HepG2 (cell line): ENCODE measurements around the gene TBC1D16. TPM values are rescaled to one million over a fixed set of nuclear protein-coding genes. Genes with fewer than 3 reads are reported as not detected.
A peak's percentile ranks its signal among the peaks of the same experiment; 100 is the strongest.

ENCODE experiments used
- ATAC-seq: fragments of 200-7000 bp; cut with Tn5 transposase; 3 replicates; pipeline ENCODE4 v1.9.1; 2020; ENCODE audit warnings: mild to moderate bottlenecking, moderate library complexity
- BruUV-seq: library from RNA; stranded (reverse); fragments of 400-500 nt; replicated peaks from 2 replicates; lab custom pipeline; 2021; lab: Mats Ljungman, UMichigan
- CTCF ChIA-PET: fragments of 300-600 bp; formaldehyde crosslinking; extraction: SDS; loops from one replicate; lab custom pipeline; 2021; ENCODE audit warnings: low total read pairs, inconsistent platforms, low intra/inter-chr PET ratio; lab: Yijun Ruan, JAX
- POLR2A ChIA-PET: fragments of 350-600 bp; sonication (Branson Sonifier 250); formaldehyde crosslinking; loops from one replicate; lab custom pipeline; 2020; ENCODE audit warnings: antibody characterized with exemption, inconsistent platforms; lab: Yijun Ruan, JAX
- DNase-seq: peaks from one replicate; pipeline ENCODE4 v3.0.0-alpha.2; 2015; ENCODE audit warnings: low spot score
- FAIRE-seq: peaks from 3 replicates; lab custom pipeline; 2011; peaks lifted over from hg19 to GRCh38; lab: Jason Lieb, UNC
- H2AFZ ChIP-seq: one replicate; pipeline ENCODE4 v1.6.1; 2011; ENCODE audit warnings: low read length, inconsistent platforms
- H3K27ac ChIP-seq: fragments of 300-600 bp; 3 replicates; pipeline ENCODE4 v1.8.0; 2011; ENCODE audit warnings: mixed run types, mild to moderate bottlenecking, mixed read lengths, low read length, inconsistent platforms; ENCODE audit not compliant: insufficient read depth; ENCODE audit errors: extremely low read length
- H3K27me3 ChIP-seq, 2 experiments: fragments of 200-600 bp in 1 of 2; 2 replicates in 1 of 2; 3 replicates in 1 of 2; pipeline versions ENCODE4 v1.6.0 to v1.8.0; 2011; ENCODE audit warnings: low read length in 2 of 2, mild to moderate bottlenecking in 2 of 2, moderate library complexity in 2 of 2, inconsistent platforms in 1 of 2; ENCODE audit not compliant: insufficient read depth in 2 of 2, control insufficient read depth in 1 of 2
- H3K36me3 ChIP-seq, 2 experiments: fragments of 200-600 bp in 1 of 2; replicated peaks in 1 of 2; 2 replicates in 1 of 2; 3 replicates in 1 of 2; pipeline versions ENCODE4 v1.5.1 to v1.8.0; 2011; ENCODE audit warnings: low read length in 2 of 2, inconsistent platforms in 1 of 2; ENCODE audit not compliant: insufficient read depth in 2 of 2, control insufficient read depth in 1 of 2
- H3K4me1 ChIP-seq: 2 replicates; pipeline ENCODE4 v1.5.1; 2012; ENCODE audit warnings: low read length, inconsistent platforms; ENCODE audit not compliant: insufficient read depth
- H3K4me2 ChIP-seq: 2 replicates; pipeline ENCODE4 v1.6.0; 2011; ENCODE audit warnings: low read depth, low read length, inconsistent platforms
- H3K4me3 ChIP-seq, 3 experiments: fragments of 200-600 bp in 1 of 3; sonication (generic), shearing (Covaris generic) in 1 of 3; replicated peaks in 1 of 3; 2 replicates each; pipeline ENCODE4 v1.5.1; 2011 to 2016; ENCODE audit warnings: low read length in 3 of 3, inconsistent platforms in 2 of 3, low read depth in 2 of 3, mild to moderate bottlenecking in 2 of 3, control low read depth in 1 of 3, mixed read lengths in 1 of 3; ENCODE audit not compliant: insufficient read depth in 1 of 3
- H3K79me2 ChIP-seq: one replicate; pipeline ENCODE4 v1.6.1; 2011; ENCODE audit warnings: low read length, inconsistent platforms; ENCODE audit not compliant: insufficient read depth
- H3K9ac ChIP-seq: 2 replicates; pipeline ENCODE4 v1.6.0; 2011; ENCODE audit warnings: mild to moderate bottlenecking, low read depth, low read length, inconsistent platforms; ENCODE audit not compliant: insufficient read depth
- H3K9me3 ChIP-seq: 2 replicates; pipeline ENCODE4 v1.5.1; 2012; ENCODE audit warnings: mild to moderate bottlenecking, low read length
- H4K20me1 ChIP-seq: 2 replicates; pipeline ENCODE4 v1.6.0; 2011; ENCODE audit warnings: inconsistent platforms, mild to moderate bottlenecking, low read length, moderate library complexity; ENCODE audit not compliant: insufficient read depth
- PAWR ChIP-seq: sonication (generic); formaldehyde crosslinking; IDR thresholded peaks from 2 replicates; pipeline ENCODE4 v1.4.0; 2020; ENCODE audit warnings: missing genetic modification reagents, mild to moderate bottlenecking, borderline replicate concordance
- RAD21 ChIP-seq: fragments of 450-650 bp; formaldehyde crosslinking; IDR thresholded peaks from 2 replicates; pipeline ENCODE4 v1.5.0; 2020; ENCODE audit warnings: mild to moderate bottlenecking
- RBM22 ChIP-seq: fragments of 200-400 bp; formaldehyde crosslinking; optimal IDR thresholded peaks from 2 replicates; pipeline ENCODE3; 2017; ENCODE audit warnings: mild to moderate bottlenecking, low read length, moderate library complexity
- TARDBP ChIP-seq: sonication (generic); formaldehyde crosslinking; IDR thresholded peaks from 2 replicates; pipeline ENCODE4 v1.8.0; 2022; ENCODE audit warnings: mild to moderate bottlenecking, missing genetic modification reagents
- TBP ChIP-seq: sonication (generic); formaldehyde crosslinking; IDR thresholded peaks from 2 replicates; pipeline ENCODE4 v1.5.0; 2020; ENCODE audit warnings: missing genetic modification reagents
- ZFP37 ChIP-seq: sonication (generic); formaldehyde crosslinking; IDR thresholded peaks from 2 replicates; pipeline ENCODE4 v1.4.0; 2020; ENCODE audit warnings: missing genetic modification reagents, borderline replicate concordance
- ZNF337 ChIP-seq: sonication (generic); formaldehyde crosslinking; IDR thresholded peaks from 2 replicates; pipeline ENCODE4 v1.5.1; 2020; ENCODE audit warnings: missing genetic modification reagents, low read depth, mild to moderate bottlenecking, borderline replicate concordance
- WGBS: methylation state at CpG from one replicate; pipeline ENCODE4 v1.1.6; 2017; ENCODE audit warnings: low lambda C conversion rate; 5-methylcytosine and 5-hydroxymethylcytosine counted together
- in situ Hi-C: cut with HindIII; loops from 2 replicates; pipeline ENCODE4 v1.10.0; 2017; ENCODE audit warnings: low pct_unique_long_range_greater_than_20kb; ENCODE audit not compliant: extremely low pct_ligation_motif_present
- intact Hi-C: fragments of 100-400 bp; cut with micrococcal nuclease; formaldehyde crosslinking; loops from one replicate; pipeline ENCODE4 v1.10.0; 2022; ENCODE audit not compliant: unreplicated experiment
- polyA plus RNA-seq, 8 experiments: library from polyadenylated mRNA; depleted of rRNA in 3 of 8; stranded (reverse) in 7 of 8; unstranded in 1 of 8; fragments of >200 nt; fragmentation: Illumina TruSeq in 4 of 8; extraction: Trizol in 4 of 8; gene quantifications; 2 replicates each; pipeline versions ENCODE4 v1.2.1 to v1.2.3, GENCODE V29; 2011 to 2016; ENCODE audit warnings: low read depth in 4 of 8, missing spikeins in 1 of 8, mixed read lengths in 1 of 8; ENCODE audit not compliant: insufficient read depth in 1 of 8
- total RNA-seq, 5 experiments: library from RNA; depleted of rRNA; stranded (reverse); fragments of >200 nt; fragmentation: Illumina TruSeq; extraction: Trizol; gene quantifications; 2 replicates each; pipeline ENCODE4 v1.2.3, GENCODE V29; 2016; ENCODE audit warnings: low read depth in 1 of 5
- TF ChIP-seq, protein P1 (sequence below): sonication (generic); formaldehyde crosslinking; IDR thresholded peaks from 2 replicates; pipeline ENCODE4 v1.5.1; 2020; ENCODE audit warnings: mild to moderate bottlenecking, missing genetic modification reagents, moderate library complexity
- TF ChIP-seq, protein P2 (sequence below): sonication (generic); formaldehyde crosslinking; IDR thresholded peaks from 2 replicates; pipeline ENCODE4 v1.4.0; 2020; ENCODE audit warnings: missing genetic modification reagents

Gene TBC1D16
- total and polyA plus RNA-seq, 2 of the 13 experiments (the other 11 are each of a cell fraction or from before 2014, with no cell fraction given): 14.9 to 24.9 TPM

DNA sequence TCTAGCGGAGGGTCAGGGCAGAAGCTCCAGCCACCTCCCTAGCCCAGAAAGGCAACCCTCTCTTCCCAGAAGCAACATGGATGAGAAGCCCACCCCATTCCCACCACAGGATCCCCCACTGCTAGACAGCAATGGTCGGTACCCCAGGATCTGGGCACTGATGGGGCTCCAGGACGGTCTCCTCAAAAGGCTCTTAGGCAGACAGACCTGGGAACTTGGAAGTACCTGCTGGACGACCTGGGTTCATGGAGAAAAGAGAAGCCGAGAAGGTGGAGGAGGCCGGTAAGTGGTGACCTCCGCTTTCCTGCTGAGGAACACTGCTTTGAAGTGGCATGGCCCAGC is 96.6 kb downstream of the TBC1D16 start:
- Histone ChIP-seq H3K4me1 (peaks cover 46% of the 10 kb centered on the region), H3K79me2 (no peaks in the 10 kb centered on the region), H3K27ac (no peak overlapping the region), H3K36me3 (peaks cover 11 to 25% of the 10 kb centered on the region in 2 experiments), H2AFZ (no peak overlapping the region), H3K4me3 (no peak overlapping the region), H3K9ac (no peak overlapping the region), H3K9me3 (no peaks in the 10 kb centered on the region), H3K27me3 (no peaks in the 10 kb centered on the region), H3K4me2 (no peak overlapping the region), H4K20me1 (no peaks in the 10 kb centered on the region)
- intact Hi-C loops: no loop called here
- TF ChIP-seq, protein P1, sequence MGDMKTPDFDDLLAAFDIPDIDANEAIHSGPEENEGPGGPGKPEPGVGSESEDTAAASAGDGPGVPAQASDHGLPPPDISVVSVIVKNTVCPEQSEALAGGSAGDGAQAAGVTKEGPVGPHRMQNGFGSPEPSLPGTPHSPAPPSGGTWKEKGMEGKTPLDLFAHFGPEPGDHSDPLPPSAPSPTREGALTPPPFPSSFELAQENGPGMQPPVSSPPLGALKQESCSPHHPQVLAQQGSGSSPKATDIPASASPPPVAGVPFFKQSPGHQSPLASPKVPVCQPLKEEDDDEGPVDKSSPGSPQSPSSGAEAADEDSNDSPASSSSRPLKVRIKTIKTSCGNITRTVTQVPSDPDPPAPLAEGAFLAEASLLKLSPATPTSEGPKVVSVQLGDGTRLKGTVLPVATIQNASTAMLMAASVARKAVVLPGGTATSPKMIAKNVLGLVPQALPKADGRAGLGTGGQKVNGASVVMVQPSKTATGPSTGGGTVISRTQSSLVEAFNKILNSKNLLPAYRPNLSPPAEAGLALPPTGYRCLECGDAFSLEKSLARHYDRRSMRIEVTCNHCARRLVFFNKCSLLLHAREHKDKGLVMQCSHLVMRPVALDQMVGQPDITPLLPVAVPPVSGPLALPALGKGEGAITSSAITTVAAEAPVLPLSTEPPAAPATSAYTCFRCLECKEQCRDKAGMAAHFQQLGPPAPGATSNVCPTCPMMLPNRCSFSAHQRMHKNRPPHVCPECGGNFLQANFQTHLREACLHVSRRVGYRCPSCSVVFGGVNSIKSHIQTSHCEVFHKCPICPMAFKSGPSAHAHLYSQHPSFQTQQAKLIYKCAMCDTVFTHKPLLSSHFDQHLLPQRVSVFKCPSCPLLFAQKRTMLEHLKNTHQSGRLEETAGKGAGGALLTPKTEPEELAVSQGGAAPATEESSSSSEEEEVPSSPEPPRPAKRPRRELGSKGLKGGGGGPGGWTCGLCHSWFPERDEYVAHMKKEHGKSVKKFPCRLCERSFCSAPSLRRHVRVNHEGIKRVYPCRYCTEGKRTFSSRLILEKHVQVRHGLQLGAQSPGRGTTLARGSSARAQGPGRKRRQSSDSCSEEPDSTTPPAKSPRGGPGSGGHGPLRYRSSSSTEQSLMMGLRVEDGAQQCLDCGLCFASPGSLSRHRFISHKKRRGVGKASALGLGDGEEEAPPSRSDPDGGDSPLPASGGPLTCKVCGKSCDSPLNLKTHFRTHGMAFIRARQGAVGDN (CRISPR knock-in tag): peak; percentile 36; the same call in 1 of the 2 replicates
- TF ChIP-seq ZFP37: no peak
- TF ChIP-seq, protein P2, sequence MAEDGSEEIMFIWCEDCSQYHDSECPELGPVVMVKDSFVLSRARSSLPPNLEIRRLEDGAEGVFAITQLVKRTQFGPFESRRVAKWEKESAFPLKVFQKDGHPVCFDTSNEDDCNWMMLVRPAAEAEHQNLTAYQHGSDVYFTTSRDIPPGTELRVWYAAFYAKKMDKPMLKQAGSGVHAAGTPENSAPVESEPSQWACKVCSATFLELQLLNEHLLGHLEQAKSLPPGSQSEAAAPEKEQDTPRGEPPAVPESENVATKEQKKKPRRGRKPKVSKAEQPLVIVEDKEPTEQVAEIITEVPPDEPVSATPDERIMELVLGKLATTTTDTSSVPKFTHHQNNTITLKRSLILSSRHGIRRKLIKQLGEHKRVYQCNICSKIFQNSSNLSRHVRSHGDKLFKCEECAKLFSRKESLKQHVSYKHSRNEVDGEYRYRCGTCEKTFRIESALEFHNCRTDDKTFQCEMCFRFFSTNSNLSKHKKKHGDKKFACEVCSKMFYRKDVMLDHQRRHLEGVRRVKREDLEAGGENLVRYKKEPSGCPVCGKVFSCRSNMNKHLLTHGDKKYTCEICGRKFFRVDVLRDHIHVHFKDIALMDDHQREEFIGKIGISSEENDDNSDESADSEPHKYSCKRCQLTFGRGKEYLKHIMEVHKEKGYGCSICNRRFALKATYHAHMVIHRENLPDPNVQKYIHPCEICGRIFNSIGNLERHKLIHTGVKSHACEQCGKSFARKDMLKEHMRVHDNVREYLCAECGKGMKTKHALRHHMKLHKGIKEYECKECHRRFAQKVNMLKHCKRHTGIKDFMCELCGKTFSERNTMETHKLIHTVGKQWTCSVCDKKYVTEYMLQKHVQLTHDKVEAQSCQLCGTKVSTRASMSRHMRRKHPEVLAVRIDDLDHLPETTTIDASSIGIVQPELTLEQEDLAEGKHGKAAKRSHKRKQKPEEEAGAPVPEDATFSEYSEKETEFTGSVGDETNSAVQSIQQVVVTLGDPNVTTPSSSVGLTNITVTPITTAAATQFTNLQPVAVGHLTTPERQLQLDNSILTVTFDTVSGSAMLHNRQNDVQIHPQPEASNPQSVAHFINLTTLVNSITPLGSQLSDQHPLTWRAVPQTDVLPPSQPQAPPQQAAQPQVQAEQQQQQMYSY: no peak
- no peak for TF ChIP-seq PAWR (CRISPR knock-in tag)
- TF ChIP-seq TARDBP (CRISPR knock-in tag): no peak
- no peak for TF ChIP-seq TBP (CRISPR knock-in tag)
- no peak for TF ChIP-seq ZNF337 (CRISPR knock-in tag)
- TF ChIP-seq RBM22: peak; percentile 24
- TF ChIP-seq RAD21 (CRISPR knock-in tag): 0 out of 2 replicates have a peak, but pooled peaks have one; percentile 0
- BruUV-seq: no TSS peak
- CTCF ChIA-PET: no interaction called here
- DNase-seq (no peak), ATAC-seq (no peak), FAIRE-seq (no peak)
- POLR2A ChIA-PET: interaction anchor here (1.5 to 1.9 kb wide), 2 partner anchors 13 to 102 kb away, joined by 3 to 6 read pairs; no protein-coding TSS in a partner anchor
- in situ Hi-C loops: no loop called here
- 94% methylated on average over 6 of the region's 7 CpGs for WGBS
